GM10266 (cell line): ENCODE data around the gene GAB3.

Source experiments
- DNase-seq: peaks from one replicate; pipeline ENCODE4 v3.0.0; 2012; ENCODE audit errors: extremely low spot score
- CTCF ChIP-seq: IDR thresholded peaks from 2 replicates; pipeline ENCODE4 v1.5.1; 2012; ENCODE audit warnings: mild to moderate bottlenecking, low read depth; ENCODE audit not compliant: control insufficient read depth, insufficient read depth; ENCODE audit errors: missing control alignments

GAB3 gene

GRCh38 chrX:154735695-154736393 lies 15.0 kb downstream of the GAB3 start:
- no peak for DNase-seq
- TF ChIP-seq CTCF: no peak

- no peak for TF ChIP-seq CTCF
Measured at GRCh38 chrX:154734061-154734781, 16.7 kb downstream of the GAB3 start.

GRCh38 chrX:154733066-154733425 lies 17.8 kb downstream of the GAB3 start:
- no peak for DNase-seq
- no peak for TF ChIP-seq CTCF

More at GRCh38 chrX:154734061-154734781, 16.7 kb downstream of the GAB3 start:
- no peak for DNase-seq

GRCh38 chrX:154732421-154733065 lies 18.3 kb downstream of the GAB3 start:
- DNase-seq: no peak
- TF ChIP-seq CTCF: no peak

- DNase-seq: no peak
- TF ChIP-seq CTCF: no peak
Measured at GRCh38 chrX:154731881-154732280, 19.0 kb downstream of the GAB3 start.

GRCh38 chrX:154731184-154731583 lies 19.7 kb downstream of the GAB3 start:
- TF ChIP-seq CTCF: no peak

More at GRCh38 chrX:154731184-154731583, 19.7 kb downstream of the GAB3 start:
- no peak for DNase-seq
